HG02610 (cell line): Measurements from ENCODE around the gene ANGEL1.
A peak's percentile ranks its signal among the peaks of the same experiment; 100 is the strongest.

Source experiments
- ATAC-seq: cut with Tn5 transposase; IDR thresholded peaks from one replicate; pipeline ENCODE4 v1.9.1; 2021; ENCODE audit warnings: mild to moderate bottlenecking, moderate library complexity; ENCODE audit not compliant: unreplicated experiment

The ANGEL1 gene

DNA sequence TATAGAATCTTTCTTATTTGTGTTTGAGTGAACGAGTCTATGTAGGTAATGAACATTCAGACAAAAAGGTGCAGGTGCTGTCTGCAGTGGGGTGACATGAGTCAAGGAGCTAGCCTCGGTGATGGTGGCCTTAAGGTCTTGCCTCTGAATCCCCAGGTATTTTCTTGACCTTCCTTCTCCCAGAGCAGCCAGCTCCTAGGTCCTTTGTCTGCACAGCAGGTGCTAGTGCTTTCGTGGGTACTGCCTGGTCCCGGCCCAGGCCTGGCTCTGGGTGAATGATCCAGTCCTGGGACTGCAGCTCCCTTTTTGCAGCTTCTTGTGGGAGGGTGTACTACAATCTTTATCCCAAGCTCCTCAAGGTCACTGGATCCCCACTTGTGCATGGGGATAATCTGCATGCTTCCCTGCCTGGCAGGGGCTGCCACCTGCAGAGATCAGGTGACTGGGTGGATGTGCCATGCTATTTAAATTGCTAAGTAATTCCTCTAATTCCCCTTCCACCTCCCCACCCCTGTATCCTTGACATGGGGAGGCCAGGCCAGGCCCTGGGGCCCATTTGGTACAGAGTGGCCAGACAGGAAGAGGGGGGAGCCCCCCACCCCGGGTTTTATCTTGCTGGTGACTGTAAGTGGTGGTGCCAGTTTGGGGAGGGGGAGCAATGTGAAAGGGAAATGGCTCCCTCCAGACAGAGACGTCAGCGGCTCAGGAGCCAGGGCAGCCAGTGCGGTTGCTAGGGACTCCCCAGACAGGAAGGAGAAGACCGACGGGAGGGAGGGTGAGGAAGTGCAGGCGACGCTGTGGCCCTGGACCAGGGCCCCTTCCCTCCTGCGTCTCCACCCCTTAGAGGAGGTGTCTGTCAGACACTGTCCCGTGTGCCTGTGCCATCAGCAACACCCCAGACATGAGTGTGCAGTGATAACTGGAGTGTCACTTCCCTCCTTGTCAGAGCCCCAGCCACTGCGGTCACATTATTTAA is 44.7 kb downstream of the ANGEL1 start:
- peak; percentile 95 for ATAC-seq

DNA sequence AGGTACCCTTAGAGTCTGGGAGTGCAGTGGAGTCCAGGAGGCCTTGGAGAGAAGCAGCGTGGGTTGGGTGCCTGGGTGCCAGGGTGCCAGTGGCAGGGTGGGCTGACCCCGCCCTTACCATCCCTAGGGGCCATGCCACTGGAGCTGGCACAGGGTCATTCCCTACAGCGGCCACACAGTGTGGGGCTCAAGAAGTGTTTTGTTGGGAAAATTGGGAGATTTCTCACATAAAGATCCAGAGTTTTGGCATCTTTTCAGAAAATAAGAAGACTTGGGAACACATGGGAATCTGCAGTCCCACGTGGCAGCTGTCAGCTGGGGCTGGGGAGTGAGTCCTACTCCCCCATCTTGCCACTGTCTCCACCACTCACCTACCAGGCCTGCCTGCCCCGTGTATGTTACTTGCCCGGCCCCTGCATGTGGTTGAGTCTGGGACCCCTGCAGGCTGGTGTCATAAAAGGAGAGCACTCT is 47.2 kb downstream of the ANGEL1 start:
- ATAC-seq: no peak

DNA sequence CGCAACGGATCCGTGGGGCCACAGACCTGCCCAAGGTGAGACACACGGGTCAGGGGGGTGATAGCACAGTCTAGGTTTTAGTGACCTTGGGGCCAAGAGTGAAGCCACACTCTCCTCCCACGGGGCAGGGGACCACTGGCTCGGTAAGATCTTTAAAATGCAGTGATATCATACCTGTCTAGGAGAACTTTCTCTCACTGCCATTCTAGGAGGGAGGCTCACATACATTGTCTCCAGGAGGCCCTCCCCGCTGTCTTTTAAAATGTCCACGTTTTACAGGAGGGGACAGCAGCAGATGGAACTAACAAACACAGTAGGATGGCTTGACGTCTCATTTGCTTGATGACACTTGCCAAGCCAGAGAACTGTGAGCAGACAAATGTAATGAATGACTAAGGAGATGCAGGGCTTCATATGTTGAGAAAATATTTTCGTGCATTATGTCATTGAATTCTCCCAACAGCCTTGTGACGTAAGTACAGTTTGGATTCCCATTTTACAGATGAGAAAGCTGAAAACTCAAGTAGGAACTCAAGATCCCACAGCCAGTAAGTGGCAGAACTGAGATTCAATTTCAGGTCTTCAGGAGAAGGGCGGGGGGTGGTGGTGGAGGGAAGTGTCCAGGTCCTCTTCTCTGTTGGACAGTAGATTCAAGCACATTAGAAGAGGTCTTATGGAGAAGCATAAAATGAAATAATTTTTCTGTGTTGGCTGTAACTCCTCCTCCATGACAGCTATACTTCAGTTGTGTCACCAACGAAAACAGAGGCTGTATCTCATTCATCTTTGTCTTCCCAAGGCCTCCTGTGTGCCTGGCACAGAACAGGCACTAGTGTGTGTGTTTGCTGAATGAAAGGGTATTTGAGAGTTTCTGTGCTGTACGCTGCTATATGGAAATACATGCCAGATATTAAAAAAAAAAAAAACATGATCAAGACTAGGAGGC is 49.3 kb downstream of the ANGEL1 start:
- ATAC-seq: no peak

- no peak for ATAC-seq
Observed at GRCh38 chr14:76762411-76763095, 50.1 kb downstream of the ANGEL1 start.

DNA sequence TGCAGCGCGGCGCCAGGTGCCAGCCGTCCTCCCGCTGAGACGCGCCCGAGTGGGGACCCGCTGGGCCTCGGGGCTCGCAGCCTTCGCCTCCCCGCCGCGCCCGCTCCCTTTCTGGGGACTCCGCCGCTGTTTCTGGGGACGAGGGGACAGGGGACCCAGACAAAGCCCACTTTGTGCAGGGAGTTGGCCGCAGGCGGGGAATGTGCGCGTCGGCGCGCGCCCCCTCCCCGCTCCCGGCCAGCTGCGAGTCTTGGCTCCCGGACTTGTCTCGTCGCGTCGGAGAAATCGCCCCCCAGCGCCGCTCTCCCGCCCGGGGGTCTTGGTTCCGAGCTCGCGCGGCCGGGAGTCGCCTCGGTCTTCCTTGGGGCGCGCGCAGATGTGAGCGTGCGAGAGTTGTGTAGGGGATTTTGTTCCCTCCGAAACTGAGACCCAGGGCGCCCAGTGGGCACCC is 50.7 kb downstream of the ANGEL1 start:
- peak; percentile 9 for ATAC-seq

GRCh38 chr14:76761136-76761959 is 51.3 kb downstream of the ANGEL1 start, which contains the start of gene VASH1:
TSS of gene VASH1 (plus strand) at chr14:76761468. CDS start at chr14:76762822, 1,354 bp downstream.
- ATAC-seq: peak; percentile 73

GRCh38 chr14:76760331-76761135 is 52.1 kb downstream of the ANGEL1 start:
- no peak for ATAC-seq

DNA sequence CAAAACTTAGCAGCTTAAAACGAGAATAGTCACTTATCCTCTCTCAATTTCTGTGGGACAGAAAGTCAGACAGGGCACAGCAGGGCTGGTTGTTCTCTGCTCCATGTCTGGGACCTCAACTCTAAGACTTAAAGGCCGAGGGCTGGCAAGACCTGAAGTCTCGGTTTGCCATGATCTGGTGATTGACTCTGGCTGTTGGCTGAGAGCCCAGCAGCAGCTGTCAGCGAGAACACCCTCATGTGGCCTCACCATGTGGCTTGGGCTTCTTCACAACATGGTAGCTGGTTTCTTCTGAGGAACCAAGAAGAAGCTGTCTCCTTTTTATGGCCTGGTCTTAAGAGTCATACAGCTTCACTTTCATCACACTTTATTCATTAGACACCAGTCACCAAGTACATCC is 53.1 kb downstream of the ANGEL1 start:
- no peak for ATAC-seq

GRCh38 chr14:76756371-76756750 is 56.3 kb downstream of the ANGEL1 start:
- ATAC-seq: no peak

GRCh38 chr14:76755610-76756370 is 56.9 kb downstream of the ANGEL1 start:
- no peak for ATAC-seq

GRCh38 chr14:76754586-76754985 is 58.1 kb downstream of the ANGEL1 start:
- ATAC-seq: no peak

- no peak for ATAC-seq
Observed at GRCh38 chr14:76753541-76754198, 59.0 kb downstream of the ANGEL1 start.

DNA sequence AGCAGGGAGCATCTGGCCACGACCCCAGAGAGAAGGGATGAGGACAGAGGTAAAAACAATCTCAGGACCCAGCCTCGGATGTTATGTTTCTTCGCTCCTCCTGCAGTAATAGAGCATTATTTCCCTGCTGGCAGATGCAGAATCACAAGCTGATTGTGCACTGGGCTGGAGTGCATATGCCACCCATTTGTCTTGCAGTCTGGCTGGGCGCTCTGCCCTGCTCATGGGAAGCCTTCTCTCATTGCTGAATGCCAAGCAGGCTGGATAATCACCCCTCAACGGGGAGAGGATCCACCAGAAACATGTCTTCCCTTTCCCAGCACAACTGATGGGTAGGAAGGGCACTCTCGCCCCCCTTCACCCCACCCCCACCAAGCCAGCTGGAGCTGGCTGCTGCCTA is 59.9 kb downstream of the ANGEL1 start:
- ATAC-seq: no peak

DNA sequence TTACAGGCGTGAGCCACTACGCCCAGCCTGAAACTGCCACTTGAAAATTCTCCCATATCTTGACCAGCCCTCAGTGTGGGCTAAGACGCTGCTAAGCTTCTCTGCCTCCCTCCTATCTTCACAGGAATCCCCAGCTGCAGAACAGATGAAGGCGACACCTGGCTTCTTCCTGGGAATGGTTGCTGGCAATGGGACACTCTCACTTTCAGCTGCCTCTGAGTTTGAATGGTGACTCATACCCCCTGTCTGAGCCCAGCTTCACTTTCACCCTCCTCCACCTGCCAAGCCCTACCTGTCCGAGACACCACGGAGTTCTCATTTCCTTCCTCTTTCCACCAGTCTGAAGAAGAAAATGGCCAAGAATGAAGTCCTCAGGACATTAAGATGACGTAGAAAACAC is 69.7 kb downstream of the ANGEL1 start:
- ATAC-seq: no peak

- no peak for ATAC-seq
Observed at GRCh38 chr14:76742185-76742584, 70.5 kb downstream of the ANGEL1 start.

DNA sequence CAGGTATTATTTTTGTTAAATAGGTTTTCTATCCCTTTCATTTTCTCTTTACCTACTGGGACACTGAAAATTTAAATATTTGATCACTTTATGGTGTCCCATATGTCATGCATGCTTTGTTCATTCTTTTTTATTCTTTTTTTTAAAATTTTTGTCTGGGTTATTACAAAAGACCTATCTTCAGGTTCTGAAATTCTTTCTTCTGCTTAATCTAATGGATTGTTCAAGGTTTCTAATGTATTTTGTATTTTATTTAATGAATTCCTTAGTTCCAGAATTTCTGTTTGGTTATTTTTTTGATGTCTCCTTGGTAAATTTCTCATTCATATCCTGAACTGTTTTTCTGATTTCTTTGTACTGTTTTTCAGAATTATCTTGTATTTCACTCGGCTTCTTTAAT is 71.6 kb downstream of the ANGEL1 start:
- ATAC-seq: no peak
